Measurements from ENCODE around the gene NOL6.

The NOL6 gene

GRCh38 chr9:33476503-33476902, 2.8 kb upstream of the NOL6 start (continued):
- TF ChIP-seq CSRNP3 (CRISPR knock-in tag; IDR thresholded peaks at IDR 0.05) (no peak), TOX (CRISPR knock-in tag; IDR thresholded peaks at IDR 0.05; ENCODE audit: borderline replicate concordance) (no peak), TCF4 (CRISPR knock-in tag; IDR thresholded peaks at IDR 0.05; ENCODE audit: borderline replicate concordance) (no peak), ZFP30 (CRISPR knock-in tag; IDR thresholded peaks at IDR 0.05) (no peak), ZC3H10 (CRISPR knock-in tag; IDR thresholded peaks at IDR 0.05) (no peak), PPARA (CRISPR knock-in tag; IDR thresholded peaks at IDR 0.05; ENCODE audit: borderline replicate concordance) (no peak), BACH2 (CRISPR knock-in tag; IDR thresholded peaks at IDR 0.05; ENCODE audit: borderline replicate concordance) (no peak), ESRRG (CRISPR knock-in tag; IDR thresholded peaks at IDR 0.05) (no peak), CSDC2 (CRISPR knock-in tag; IDR thresholded peaks at IDR 0.05) (no peak), GLIS3 (CRISPR knock-in tag; IDR thresholded peaks at IDR 0.05) (no peak)

DNA sequence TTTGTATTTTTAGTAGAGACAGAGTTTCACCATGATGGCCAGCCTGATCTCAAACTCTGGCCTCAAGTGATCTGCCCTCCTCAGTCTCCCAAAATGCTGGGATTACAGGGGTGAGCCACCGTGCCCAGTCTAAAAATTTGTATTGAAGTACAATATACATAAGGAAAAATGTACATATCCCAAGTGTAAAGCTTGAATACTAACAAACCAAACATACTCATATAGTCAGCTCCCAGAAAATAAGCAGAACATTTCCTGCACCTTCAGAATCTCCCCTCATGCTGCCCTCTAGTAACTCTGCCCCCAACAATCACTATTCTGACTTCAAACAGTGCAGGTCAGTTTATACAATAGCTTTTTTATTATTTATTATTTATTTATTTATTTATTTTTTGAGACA, 1.6 kb upstream of the NOL6 start:
- ATAC-seq = no peak
- TF ChIP-seq, protein P1, sequence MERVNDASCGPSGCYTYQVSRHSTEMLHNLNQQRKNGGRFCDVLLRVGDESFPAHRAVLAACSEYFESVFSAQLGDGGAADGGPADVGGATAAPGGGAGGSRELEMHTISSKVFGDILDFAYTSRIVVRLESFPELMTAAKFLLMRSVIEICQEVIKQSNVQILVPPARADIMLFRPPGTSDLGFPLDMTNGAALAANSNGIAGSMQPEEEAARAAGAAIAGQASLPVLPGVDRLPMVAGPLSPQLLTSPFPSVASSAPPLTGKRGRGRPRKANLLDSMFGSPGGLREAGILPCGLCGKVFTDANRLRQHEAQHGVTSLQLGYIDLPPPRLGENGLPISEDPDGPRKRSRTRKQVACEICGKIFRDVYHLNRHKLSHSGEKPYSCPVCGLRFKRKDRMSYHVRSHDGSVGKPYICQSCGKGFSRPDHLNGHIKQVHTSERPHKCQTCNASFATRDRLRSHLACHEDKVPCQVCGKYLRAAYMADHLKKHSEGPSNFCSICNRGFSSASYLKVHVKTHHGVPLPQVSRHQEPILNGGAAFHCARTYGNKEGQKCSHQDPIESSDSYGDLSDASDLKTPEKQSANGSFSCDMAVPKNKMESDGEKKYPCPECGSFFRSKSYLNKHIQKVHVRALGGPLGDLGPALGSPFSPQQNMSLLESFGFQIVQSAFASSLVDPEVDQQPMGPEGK (CRISPR knock-in tag; IDR thresholded peaks at IDR 0.05; ENCODE audit: borderline replicate concordance) = no peak
- TF ChIP-seq TCF4 (CRISPR knock-in tag; IDR thresholded peaks at IDR 0.05; ENCODE audit: borderline replicate concordance) (no peak), RARB (CRISPR knock-in tag; IDR thresholded peaks at IDR 0.05) (no peak), POU6F1 (CRISPR knock-in tag; IDR thresholded peaks at IDR 0.05; ENCODE audit: borderline replicate concordance, low read depth) (no peak), ZFP3 (CRISPR knock-in tag; IDR thresholded peaks at IDR 0.05) (no peak), ZNF70 (CRISPR knock-in tag; IDR thresholded peaks at IDR 0.05) (no peak), CSRNP3 (CRISPR knock-in tag; IDR thresholded peaks at IDR 0.05) (no peak), ZNF8 (CRISPR knock-in tag; IDR thresholded peaks at IDR 0.05) (no peak), CSDC2 (CRISPR knock-in tag; IDR thresholded peaks at IDR 0.05) (no peak), TOX (CRISPR knock-in tag; IDR thresholded peaks at IDR 0.05; ENCODE audit: borderline replicate concordance) (no peak), ISL1 (CRISPR knock-in tag; IDR thresholded peaks at IDR 0.05) (no peak), SNAI2 (CRISPR knock-in tag; IDR thresholded peaks at IDR 0.05) (no peak), ESRRG (CRISPR knock-in tag; IDR thresholded peaks at IDR 0.05) (no peak), PPARA (CRISPR knock-in tag; IDR thresholded peaks at IDR 0.05; ENCODE audit: borderline replicate concordance) (no peak), ARNTL (CRISPR knock-in tag; IDR thresholded peaks at IDR 0.05; ENCODE audit: borderline replicate concordance, low read depth) (no peak), OSR1 (CRISPR knock-in tag; IDR thresholded peaks at IDR 0.05) (no peak)
- TF ChIP-seq, protein P2, sequence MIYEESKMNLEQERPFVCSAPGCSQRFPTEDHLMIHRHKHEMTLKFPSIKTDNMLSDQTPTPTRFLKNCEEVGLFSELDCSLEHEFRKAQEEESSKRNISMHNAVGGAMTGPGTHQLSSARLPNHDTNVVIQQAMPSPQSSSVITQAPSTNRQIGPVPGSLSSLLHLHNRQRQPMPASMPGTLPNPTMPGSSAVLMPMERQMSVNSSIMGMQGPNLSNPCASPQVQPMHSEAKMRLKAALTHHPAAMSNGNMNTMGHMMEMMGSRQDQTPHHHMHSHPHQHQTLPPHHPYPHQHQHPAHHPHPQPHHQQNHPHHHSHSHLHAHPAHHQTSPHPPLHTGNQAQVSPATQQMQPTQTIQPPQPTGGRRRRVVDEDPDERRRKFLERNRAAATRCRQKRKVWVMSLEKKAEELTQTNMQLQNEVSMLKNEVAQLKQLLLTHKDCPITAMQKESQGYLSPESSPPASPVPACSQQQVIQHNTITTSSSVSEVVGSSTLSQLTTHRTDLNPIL (CRISPR knock-in tag; IDR thresholded peaks at IDR 0.05; ENCODE audit: low read depth) = no peak

- ATAC-seq = peak; percentile 29
- TF ChIP-seq OSR1 (CRISPR knock-in tag; IDR thresholded peaks at IDR 0.05) = no peak
These were observed 676 bp downstream of the NOL6 start for GRCh38 chr9:33472881-33473615.

All from SK-N-SH treated with all-trans-retinoic acid at 6 μM for 48 hours (cell line).